DMS79 treated with DMSO at 0.1 percent for 48 hours (cell line): ENCODE data around the gene TEKT5.
"Not testable (repeated sequence)": the region's sequence is repeated elsewhere in the genome, so short reads cannot be mapped to it uniquely, and the experiment has no call there.

Experiments used
- DNase-seq: peaks from one replicate; lab custom pipeline; 2025; lab: John Stamatoyannopoulos, UW

TEKT5 gene

DNA sequence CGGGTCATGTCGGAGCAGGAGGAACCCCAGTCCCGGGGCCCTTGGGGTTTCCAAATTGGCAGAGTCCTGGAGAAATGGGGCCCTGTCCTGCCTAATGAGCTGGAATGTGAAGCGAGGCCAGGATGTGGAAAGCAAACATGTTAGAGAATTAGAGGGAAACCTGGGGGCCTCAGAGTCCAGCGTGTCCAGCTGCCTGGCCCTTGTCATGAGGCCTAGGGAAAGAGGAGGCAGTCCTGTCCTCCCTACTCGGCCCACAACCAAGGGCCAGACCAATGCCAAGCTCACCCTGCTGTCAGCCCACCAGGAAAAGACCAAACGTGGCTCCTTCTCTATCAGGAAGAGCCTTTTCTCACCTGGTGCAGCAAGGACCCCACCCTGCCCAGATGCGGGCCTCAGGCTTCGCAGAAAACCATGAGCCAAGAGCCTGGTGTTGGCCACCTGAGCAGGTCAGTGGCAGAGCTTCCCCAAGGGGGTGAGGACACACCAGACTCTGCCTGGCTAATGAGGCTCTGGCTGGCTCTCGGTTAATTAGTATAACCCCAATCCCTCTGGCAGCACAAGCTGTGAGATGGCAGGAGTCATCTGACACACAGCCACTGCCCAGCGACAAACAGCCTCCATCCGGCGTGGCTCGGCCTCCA is 10.1 kb downstream of the TEKT5 start:
- no peak for DNase-seq

DNA sequence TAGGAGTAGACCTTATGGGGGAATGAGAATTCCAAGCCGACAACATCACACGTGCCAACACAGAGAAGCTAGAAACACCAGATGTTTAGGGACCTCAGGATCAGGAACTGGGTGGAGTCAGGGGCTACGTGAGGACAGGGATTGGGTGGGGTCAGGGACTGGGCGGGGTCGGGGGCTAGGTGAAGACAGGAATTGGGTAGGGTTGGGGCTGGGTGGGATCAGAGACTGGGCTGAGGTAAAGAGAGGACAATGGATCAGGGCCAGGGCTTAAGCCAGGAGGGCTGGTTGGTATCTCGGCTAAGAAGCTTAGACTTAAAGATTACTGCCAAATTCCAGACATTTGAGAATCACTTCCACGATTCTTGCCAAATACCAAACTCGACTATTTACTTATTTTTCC is 11.6 kb downstream of the TEKT5 start:
- no peak for DNase-seq

DNA sequence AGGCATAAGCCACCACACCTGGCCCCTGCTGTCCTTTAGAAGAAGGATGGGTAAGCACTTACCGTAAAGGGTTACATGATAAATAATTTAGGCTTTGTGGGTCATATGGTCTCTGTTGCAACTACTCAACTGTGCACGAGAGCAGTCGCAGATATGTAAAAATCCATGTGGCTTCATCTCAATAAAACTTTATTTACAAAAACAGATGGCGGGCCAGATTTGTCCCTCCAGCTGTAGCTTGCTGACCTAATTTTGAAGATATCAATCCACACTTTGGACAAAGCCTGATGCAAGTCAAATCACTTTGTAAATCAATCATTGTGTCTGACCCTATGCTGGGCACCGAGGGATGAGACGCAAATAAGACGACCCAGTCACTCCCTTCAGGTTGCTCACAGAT is 12.1 kb downstream of the TEKT5 start:
- DNase-seq: no peak

DNA sequence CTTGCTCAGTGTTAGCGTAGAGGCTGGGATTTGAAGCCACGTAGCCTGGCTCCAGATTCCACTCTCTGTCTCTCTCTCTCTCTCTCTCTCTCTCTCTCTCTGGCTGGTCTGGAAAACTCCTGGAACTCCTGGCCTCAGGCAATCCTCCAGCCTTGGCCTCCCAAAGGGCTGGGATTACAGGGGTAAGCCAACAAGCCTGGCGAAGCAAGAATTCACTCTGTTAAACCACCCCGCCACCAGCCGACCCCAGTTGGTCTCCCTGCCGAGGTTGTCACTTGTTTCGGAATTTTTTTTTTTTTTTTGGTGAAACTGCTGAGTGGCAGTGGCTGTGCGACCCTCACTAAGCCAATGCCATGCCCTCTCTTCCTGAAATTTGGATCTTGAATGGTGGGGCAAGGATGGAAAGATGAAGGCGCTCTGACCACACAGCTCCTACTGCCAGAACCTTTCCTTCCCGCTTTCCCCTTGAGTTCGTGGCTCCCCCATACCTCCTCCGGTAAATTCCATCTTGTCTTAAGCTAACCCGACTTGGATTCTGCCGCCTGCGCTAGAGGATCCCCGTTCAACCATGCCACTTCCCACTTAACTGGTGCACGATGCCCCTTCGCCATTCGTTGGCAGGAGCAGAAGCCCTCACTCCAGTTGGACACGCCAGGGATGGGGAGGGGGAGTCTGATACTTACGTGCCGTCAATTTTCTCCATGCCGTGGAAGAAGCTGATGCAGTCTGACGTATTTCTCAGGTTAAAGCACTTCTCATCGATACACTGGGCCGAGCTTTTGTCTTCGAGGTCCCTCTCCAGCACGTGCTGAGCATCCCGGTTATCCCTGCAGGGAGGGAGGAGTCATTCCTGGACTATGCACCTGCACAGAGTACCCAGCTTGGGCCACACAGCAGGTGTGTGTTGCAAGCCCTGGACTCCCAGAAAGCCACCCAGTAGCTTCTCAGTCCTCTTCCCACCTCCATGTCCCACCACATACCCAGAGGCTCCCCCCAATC is 13.1 kb downstream of the TEKT5 start:
- DNase-seq: no peak

DNA sequence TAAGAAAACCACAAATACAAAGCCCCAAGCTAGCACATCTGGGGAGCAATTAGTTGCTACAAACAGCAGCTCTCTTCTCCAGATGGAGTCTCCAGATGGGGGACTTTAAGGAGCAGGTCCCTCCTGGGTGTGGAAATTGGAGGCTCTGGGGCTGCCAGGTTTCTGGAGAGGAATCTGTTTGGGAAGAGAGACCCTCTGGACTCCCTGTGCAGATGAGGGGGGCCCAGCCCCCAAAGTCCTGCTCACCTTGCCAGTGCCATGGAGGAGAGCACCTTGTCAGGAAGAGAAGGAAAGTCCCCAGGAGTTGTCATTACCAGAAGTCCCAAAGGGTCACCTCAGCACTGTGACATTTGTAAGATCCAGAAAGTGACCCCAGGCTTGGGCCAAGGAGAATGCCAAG is 14.8 kb downstream of the TEKT5 start:
- DNase-seq: no peak

DNA sequence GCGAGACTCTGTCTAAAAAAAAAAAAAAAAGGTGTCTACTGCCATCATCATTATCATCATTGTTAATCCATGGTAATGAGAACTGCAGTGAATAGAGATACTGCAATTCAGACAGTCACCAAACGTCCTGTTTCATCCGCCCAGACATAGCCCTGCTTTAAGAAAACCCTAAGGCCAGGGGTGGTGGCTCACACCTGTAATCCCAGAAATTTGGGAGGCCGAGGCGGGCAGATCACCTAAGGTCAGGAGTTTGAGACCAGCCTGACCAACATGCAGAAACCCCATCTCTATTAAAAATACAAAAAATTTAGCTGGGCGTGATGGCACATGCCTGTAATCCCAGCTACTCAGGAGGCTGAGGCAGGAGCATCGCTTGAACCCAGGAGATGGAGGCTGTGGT is 15.3 kb downstream of the TEKT5 start:
- DNase-seq: not testable (repeated sequence)

DNA sequence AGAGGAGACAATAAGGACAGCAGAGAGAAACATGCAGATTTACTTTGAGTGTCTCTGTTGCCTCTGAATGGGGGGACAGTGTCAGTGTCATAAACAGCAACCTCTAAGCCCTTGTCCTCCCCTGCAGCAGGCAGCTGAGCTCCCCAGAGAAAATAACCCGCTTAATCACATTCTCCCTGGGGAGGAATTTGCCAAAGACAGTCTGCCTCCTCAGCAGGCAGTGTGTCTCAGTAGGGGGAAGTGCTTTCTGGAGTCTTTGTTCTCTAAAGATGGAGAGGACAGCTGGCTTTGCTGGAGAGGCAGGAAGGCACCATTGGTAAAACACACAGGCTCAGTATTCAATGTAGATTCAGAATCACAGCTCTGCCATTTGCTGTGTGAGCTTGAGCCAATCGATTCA is 16.1 kb downstream of the TEKT5 start:
- peak; percentile 7 for DNase-seq

DNA sequence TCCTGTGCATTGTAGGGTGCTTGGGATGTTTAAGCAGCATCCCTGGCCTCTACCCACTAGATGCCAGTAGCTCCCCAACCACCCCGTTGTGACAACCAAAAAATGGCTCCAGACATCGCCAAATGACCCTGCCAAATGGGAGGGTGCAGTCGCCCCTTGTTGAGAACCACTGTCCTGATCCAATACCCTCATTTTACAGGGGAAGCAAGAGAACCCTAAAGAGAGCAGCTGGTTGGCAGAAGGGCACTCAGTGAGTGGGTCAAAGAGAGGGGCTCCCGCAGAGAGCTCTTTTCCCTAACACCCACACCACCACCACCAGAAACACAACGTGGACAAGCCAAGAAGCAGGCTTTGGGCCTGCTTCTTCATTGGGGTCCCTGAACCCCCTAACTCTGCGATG is 18.4 kb downstream of the TEKT5 start:
- no peak for DNase-seq

DNA sequence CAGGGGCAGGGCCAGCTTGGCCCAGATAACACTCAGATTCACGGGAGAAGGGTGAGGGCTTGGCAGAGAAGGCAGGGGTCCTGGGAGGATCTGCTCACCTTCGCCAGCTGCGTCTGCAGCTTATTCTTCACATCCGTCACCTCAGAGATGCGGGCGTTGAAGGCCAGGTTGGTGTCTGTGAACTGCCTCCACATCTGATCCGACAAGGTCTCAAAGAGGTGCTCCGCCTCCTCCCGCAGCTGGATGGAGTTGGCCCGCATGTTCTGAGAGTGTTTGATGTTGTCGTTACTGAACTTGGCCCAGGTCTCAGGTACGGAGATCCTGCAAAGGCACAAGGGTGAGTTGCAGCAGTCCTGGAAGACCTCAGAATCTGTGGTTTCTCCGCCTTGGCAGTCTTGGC is 18.9 kb downstream of the TEKT5 start:
- no peak for DNase-seq

DNA sequence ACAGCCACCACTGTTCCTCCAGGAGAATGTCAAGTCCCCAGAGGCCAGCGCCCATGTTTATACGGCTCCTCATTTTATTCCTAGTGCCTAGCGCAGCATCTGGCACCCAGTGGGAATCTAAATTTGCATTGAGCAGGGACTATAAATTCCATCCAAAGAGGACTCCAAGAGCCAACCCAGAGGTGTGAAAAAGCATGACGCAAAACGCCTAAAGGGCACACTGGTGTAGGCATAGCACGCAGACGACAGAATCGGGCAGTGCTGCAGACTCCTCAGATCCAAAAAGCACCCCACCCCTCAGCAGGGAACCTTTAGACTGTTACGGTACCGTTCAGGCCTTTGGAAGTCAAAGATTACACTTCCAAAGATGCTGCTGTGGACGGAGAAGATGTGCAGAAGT is 19.5 kb downstream of the TEKT5 start:
- no peak for DNase-seq

DNA sequence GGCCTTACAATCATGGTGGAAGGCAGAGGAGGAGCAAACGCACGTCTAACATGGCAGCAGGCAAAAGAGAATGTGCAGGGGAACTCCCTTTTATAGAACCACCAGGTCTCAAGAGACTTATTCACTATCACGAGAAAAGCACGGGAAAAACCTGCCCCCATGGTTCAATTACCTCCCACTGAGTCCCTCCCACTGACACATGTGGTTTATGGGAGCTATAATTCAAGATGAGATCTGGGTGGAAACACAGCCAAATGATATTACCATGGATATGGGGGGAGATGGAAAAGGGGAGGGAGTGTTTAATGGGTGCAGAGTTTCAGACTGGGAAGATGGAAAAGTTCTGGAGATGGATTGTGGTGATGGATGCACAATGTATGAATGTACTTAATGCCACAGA is 23.0 kb downstream of the TEKT5 start:
- no peak for DNase-seq

DNA sequence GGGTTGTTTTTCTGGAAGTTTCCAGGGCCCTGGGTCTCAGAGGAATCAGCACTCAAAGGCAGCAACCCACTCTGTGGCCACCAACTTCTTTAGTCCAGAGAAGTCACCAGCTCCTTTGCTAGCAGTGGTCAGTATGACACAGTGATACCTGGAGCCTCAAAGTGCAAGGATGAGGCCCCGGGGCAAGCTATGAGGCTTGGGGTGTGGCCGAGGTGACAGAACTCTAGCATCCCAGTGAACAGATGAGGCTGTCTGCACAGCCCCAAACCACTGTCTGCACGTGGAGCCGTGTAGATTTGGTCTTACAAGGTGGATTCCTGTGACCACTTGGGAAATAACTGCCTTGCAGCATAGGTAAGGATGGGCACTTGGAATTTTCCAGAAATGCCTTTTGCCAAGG is 24.9 kb downstream of the TEKT5 start:
- no peak for DNase-seq

DNA sequence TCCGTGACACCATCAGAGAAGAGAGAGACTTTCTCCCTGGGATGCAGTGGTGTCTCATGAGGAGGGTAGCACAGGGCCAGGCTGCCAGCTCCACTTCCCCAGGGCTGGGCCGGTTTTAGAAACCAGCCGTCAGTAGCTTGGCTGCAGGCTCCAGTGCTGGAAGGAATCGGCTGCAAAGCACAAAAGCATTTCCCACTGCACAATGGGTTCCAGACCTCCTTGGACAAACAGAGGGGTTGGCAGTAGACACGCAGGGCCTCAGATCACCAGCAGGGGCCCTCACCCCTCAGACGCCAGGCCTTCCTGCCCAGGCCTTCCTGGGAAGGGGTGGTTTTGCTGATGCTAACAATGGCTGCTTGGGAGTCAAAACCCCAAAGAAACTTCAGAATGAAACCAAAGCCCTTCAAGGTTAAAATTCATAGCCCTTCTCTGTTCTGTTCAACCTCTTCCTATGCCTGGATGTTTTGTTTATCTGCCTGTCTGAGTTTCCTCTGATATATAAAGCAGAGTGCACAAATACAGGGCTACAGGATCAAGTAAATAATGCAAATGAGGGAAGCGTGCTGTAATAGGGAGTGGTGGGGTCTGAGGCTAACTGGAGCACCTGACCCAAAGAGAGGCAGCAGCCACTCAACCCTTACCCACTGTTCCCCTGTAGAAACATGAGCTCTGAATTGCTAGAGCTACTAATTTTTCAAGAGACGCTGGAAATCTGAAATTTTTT is 26.2 kb downstream of the TEKT5 start:
- no peak for DNase-seq

DNA sequence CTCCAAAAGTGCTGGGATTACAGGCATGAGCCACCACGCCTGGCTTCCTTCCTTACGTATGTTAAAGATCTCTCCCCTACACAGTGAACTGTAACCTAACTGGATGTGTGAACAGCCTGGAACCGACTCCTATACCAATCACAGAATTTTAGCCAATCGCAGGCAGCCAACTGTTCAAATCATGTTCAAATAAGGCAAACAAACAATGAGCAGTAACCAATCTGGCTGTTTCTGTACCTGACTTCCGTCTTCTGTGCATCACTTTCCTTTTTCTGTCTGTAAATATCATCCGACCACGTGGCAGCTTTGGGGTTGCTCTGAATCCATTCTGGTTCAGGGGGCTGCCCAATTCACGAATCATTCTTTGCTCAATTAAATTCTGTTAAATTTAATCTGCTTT is 27.5 kb downstream of the TEKT5 start:
- DNase-seq: no peak

DNA sequence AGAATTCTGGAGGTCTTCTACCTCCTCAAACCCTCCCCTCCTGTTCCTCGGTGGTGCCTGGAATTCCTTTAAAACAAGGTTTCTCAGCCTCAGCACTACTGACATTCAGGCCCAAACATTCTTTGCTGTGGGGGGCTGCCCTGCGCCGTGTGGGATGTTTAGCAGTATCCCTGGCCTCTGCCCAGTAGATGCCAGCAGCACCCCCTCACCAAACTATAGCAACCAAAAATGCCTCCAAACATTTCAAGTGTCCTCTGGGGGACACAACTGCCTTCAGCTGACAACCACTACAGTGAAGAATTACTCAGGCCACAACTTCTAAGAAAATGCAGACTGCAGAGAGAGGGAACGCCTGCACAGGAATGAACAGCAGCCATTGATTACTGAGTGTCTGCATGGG is 28.4 kb downstream of the TEKT5 start:
- no peak for DNase-seq

DNA sequence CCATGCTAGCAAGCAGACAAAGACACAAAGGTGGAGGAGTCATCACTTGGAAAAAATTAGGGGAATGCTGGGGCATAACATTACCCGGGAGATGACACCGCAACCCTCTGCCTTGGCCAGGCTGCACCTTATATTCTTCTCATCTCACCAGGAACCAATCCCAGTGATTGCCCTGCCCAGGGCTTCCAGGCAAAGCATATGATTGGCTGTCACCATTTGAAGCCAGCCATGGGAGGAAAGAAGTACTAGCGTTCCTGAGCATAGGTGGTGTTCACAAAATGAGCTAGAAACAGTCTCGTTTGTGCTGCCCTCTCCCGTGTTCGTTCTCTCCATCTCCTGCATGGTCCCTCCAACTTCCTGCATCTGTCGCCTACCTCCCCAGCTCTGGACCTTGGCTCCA is 29.6 kb downstream of the TEKT5 start:
- DNase-seq: no peak

DNA sequence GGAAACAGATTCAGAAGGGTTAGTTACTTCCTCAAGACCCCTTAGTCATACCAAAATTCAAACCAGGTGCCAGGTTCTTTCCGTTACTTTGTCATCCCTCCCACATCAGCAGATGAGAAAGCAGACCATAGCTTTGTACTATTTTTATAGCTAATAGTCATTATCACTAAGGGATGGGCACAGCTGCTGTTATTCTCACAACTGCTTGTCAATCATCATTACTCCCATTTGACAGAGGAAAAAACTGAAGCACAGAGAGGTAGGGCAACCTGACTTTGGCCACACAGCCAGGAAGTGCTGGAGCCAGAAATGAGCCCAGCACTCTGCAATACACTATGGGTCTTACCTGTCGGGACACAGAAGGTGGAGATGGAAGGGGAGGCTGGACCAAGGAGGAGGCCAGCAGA is 30.0 kb downstream of the TEKT5 start:
- DNase-seq: no peak

DNA sequence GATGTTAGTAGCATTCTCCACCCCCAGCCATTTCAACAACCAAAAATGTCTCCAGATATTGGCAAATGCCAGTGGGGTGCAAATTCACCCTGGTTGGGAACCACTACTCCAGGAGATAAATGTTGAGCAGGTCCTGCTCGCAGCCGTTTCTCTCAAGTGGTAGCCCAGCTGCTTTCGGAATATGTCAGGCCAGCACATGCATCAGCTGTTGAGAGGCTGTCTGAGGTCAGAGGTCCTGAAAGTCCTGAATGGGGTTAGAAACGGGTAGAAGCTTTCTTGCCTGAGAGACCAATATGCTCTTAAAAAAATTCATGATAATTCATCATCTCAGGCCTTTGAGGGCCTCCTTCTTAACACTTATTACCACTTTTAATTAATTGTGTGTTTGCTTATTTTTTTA is 31.0 kb downstream of the TEKT5 start:
- no peak for DNase-seq

DNA sequence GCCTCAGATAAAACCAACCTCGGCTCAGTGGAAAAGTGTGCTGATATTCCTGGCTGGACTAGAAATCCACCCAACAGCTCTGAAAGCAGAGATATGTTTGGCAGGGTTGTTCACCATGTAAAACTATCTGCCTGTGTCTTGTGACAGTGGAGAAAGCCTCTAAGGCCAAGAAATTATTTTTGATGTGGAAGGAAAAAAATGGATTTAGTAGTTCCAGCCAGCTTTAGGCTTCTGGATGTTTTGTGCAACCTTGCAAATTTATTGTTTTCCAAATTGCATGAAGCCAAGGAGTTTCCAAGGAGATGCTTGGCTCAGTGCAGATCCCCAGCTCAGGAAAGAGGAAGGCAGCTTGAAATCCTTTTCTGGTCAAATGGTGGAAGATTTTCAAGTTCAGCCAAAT is 31.6 kb downstream of the TEKT5 start:
- DNase-seq: no peak

DNA sequence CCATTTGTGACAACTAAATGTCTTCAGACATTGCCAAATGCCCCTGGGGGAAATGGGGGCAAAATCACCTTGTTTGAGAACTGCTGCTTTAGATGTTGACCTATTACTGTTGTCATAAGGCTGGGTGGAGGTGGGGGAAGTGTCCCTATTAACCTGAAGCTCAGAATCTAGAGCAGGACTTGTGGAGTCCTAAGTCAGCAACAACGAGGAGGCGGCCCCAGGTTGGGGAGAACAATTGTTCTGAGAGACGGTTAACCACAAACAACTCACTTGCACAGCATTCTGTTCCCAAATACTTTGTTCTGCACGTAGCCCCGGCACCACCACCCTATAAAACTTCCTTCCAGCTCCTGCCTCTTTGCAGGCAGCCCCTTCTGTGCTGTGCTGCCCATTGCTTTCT is 32.5 kb downstream of the TEKT5 start:
- no peak for DNase-seq

DNA sequence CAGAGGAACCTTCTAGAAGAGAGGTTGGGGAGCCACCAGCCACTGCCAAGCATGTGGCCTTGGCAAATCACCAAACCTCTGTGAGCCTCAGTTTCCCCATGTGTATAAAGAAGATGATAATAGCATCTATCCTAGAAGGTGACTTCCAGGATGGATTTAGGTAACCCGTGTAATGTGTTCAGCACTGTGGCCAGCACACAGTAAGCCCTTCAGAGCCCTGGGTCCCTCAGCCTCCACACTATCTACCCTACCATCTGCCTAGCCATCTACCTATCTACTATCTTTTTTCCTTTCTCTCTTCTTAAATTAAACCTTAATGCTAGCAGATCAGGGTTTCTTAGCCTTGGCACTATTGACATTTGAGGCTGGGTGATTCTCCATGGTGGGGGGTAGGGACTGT is 33.0 kb downstream of the TEKT5 start:
- no peak for DNase-seq

DNA sequence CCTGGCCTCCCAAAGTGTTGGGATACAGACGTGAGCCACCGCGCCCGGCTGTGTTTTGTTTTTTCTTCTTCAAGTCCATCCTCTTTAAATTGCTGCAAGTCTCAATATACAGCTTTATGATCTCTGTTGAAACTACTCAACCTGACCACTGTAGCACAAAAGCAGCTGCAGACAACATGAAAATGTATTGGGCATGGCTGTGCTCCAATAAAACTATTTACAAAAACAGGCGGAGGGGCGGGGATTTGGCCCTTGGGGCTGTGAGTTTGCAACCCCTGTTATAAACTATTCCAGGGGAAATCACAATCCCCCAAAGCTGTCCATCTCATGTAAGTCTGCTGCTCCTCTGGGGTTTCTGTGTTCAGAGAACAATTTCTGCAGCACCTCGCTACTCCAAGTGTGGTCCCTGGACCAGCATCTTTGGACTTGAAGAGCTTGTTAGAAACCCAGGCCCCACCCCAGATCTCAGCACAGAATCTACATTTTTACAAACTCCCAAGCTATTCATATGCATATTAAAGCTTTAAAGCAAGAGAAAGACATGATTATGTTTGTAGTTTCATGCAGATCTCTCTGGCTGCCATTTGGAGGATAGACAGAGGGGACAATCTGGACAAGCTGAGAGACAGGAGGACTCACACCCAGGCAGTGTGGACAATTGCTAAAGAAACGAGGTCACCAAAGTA is 33.6 kb downstream of the TEKT5 start:
- DNase-seq: peak; percentile 14
